ENCODE measurements around the gene PPP1R1A. TPM values are rescaled to one million over a fixed set of nuclear protein-coding genes. Genes with fewer than 3 reads are reported as not detected.

PPP1R1A gene
- total RNA-seq, 4 donors from 2014 or later, result 1.3 to 11.5 (median 5.2) TPM

DNA sequence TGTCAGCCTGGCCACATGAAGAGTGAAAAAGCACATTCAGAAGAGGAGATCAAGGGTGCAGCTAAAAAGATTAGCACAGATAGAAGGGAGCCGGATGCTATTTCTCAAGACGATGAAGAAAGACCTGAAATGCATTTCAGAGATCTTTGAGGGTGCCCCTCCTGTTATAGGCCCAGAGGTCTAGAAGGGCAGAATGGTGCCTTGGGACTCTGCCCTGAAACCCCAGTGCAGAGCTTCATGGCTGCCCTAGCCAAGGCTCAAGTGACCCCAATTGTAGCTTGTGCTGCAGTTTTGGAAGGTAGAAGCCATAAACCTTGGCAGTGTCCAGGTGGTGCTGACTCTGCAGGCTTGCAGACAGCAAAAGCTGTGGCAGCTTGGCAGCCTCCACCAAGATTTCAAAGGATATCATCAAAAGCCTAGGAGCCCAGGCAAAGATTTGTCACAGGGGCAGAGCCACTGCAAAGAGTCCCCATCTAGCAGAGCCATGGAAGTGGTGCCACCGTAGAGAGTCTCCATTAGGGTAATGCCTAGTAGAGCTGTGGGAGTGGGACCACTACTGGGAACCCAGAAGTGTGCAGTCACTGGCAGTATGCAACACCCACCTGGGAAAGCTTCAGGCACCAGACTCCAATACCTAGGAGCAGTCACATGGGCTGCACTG, 39.9 kb upstream of the PPP1R1A start:
- DNase-seq (ENCODE audit: low spot score in 2 of 2), result peak in 1 of 2 donors; percentile 6
- TF ChIP-seq, protein P1, sequence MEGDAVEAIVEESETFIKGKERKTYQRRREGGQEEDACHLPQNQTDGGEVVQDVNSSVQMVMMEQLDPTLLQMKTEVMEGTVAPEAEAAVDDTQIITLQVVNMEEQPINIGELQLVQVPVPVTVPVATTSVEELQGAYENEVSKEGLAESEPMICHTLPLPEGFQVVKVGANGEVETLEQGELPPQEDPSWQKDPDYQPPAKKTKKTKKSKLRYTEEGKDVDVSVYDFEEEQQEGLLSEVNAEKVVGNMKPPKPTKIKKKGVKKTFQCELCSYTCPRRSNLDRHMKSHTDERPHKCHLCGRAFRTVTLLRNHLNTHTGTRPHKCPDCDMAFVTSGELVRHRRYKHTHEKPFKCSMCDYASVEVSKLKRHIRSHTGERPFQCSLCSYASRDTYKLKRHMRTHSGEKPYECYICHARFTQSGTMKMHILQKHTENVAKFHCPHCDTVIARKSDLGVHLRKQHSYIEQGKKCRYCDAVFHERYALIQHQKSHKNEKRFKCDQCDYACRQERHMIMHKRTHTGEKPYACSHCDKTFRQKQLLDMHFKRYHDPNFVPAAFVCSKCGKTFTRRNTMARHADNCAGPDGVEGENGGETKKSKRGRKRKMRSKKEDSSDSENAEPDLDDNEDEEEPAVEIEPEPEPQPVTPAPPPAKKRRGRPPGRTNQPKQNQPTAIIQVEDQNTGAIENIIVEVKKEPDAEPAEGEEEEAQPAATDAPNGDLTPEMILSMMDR (IDR thresholded peaks at IDR 0.05), result no peak
- no peak for TF ChIP-seq POLR2A (IDR thresholded peaks at IDR 0.05)
- H3K4me3 ChIP-seq (ENCODE audit: low read depth, poor library complexity, severe bottlenecking), result no peak overlapping the region
- intact Hi-C loops (cut with DNase I; ENCODE audit: low total_unique reads), result no loop called here
- 91 to 94% methylated on average over 3 of the region's 3 CpGs for WGBS, 2 donors

DNA sequence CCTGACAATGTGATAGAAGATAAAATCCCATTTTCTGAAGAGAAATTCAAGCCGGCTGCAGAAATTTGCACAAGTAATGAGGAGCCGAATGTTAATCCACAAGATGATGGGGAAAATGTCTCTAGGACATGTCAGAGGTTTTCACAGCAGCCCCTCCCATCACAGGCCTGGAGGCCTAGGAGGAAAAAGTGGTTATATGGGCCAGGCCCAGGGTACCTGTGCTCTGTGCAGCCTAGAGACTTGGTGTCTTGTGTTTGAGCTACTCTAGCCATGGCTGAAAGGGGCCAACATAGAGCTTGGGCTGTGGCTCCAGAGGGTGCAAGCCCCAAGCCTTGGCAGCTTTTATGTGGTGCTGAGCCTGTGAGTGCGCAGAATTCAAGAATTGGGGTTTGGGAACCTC, 38.8 kb upstream of the PPP1R1A start:
- intact Hi-C loops (cut with DNase I; ENCODE audit: low total_unique reads), result no loop called here
- 79 to 93% methylated on average over 3 of the region's 3 CpGs for WGBS, 2 donors
- no peak overlapping the region for H3K4me3 ChIP-seq (ENCODE audit: low read depth, poor library complexity, severe bottlenecking)
- no peak for TF ChIP-seq POLR2A (IDR thresholded peaks at IDR 0.05)
- TF ChIP-seq, protein P1 (IDR thresholded peaks at IDR 0.05), result no peak
- DNase-seq (ENCODE audit: low spot score in 2 of 2), result peak in 1 of 2 donors; percentile 21

DNA sequence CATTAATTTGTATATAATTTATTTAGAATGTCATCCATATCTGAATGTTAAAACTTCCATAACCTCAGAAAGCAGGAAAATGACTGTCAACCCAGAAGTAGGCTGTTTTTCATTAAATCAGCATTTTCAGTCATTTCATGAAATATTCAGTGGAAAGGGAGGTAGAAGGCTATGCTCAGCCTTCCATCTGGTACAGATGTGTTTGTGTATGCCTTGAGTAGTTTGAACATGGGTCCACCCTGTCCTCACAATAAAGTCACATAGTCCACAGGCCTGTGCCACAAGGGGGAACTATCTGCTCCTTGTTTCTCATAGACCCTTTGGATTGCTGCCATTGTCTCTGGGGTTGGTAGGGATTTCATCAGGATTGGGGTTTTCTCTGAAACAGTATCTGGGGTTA, 37.1 kb upstream of the PPP1R1A start:
- no peak overlapping the region for H3K4me3 ChIP-seq (ENCODE audit: low read depth, poor library complexity, severe bottlenecking)
- DNase-seq (ENCODE audit: low spot score in 2 of 2), result peak in 1 of 2 donors; percentile 20
- no peak for TF ChIP-seq POLR2A (IDR thresholded peaks at IDR 0.05)
- TF ChIP-seq, protein P1 (IDR thresholded peaks at IDR 0.05), result no peak
- intact Hi-C loops (cut with DNase I; ENCODE audit: low total_unique reads), result no loop called here

DNA sequence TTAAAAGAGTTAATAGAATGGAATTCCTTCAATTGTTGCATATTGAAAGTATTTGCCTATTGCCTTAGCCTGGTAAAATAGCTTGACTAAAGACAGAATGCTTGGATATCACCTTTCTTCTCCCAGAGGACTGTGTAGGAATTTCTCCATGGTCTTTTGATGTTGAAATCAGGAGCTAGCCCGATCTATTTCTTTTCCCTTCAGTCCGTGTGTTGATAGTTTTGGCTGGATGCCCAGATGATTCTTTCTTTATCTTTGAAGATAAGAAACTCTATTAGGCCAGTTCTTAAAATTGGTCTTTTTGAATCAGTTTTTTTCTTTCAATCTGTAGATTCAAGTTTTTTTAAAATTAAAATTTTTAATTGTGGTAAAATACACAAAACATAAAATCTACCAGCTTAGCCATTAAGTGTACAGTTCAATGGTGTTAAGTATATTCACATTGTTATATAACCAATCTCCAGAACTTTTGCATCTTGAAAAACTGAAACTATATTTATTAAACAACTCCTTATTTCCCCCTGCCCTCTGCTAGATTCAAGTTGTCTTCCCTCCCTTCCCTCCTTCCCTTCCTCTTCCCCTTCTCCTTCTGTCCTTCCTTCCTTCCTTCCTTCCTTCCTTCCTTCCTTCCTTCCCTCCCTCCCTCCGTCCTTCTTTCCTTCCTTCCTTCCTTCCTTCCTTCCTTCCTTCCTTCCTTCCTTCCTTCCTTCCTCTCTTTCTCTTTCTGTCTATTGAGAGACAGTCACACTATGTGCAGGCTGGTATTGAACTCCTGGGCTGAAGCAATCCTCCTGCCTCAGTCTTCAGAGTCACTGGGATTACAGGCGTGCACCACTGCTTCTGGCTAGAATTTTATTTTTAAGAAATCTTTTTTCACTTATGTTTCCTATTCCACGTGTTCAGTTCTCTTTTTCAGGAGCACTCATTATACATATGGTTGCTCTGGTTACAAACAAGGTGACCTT, 36.1 kb upstream of the PPP1R1A start:
- H3K4me3 ChIP-seq (ENCODE audit: low read depth, poor library complexity, severe bottlenecking), result no peak overlapping the region
- intact Hi-C loops (cut with DNase I; ENCODE audit: low total_unique reads), result no loop called here
- no peak for TF ChIP-seq POLR2A (IDR thresholded peaks at IDR 0.05)
- TF ChIP-seq, protein P1 (IDR thresholded peaks at IDR 0.05), result no peak
- WGBS, 2 donors, result 37 to 41% methylated on average over 5 of the region's 5 CpGs
- no peak for DNase-seq (ENCODE audit: low spot score in 2 of 2)

DNA sequence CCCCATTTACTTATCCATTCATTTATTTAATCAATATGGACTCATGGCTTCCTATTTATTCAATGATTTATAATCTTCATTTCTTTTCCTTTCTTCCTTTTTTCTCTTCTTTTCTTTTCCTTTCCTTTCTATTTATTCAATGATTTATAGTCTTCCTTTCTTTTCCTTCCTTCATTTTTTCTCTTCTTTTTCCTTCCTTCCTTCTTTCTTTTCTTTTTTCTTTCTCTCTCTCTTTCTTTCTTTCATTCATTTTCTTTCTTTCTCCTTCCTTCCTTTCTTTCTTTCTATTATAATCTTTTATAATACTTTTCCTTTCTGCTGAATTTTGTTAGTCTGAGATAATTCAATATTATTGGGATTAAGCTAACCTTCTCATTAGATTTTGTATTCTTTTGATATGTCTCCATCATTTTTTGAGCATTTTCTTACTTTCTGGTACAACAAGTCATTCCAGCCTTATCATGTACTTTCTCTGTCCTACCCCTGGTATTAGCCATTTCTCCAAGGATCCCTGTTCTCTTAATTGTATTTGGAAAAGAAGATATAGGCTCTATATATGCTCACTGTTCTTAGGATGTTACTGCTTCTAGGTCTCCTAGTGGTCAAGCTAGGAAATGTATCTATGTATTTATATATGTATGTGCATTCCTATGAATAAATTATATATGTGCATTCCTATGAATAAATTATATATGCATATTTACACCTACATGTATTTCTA, 34.2 kb upstream of the PPP1R1A start:
- no peak overlapping the region for H3K4me3 ChIP-seq (ENCODE audit: low read depth, poor library complexity, severe bottlenecking)
- TF ChIP-seq, protein P1 (IDR thresholded peaks at IDR 0.05), result no peak
- TF ChIP-seq POLR2A (IDR thresholded peaks at IDR 0.05), result no peak
- intact Hi-C loops (cut with DNase I; ENCODE audit: low total_unique reads), result no loop called here
- no peak for DNase-seq (ENCODE audit: low spot score in 2 of 2)
